ENCODE results near the gene S100A16.
"Not testable (repeated sequence)": the region's sequence is repeated elsewhere in the genome, so short reads cannot be mapped to it uniquely, and the experiment has no call there.

Gene S100A16

GRCh38 chr1:153588033-153588432 is 24.9 kb downstream of the S100A16 start:
- not testable (repeated sequence) for DNase-seq (ENCODE audit: extremely low read depth in 1 of 2, low read depth in 1 of 2)

- DNase-seq (ENCODE audit: extremely low read depth in 1 of 2, low read depth in 1 of 2) = no peak
These were observed 25.6 kb downstream of the S100A16 start for GRCh38 chr1:153587314-153587713.

DNA sequence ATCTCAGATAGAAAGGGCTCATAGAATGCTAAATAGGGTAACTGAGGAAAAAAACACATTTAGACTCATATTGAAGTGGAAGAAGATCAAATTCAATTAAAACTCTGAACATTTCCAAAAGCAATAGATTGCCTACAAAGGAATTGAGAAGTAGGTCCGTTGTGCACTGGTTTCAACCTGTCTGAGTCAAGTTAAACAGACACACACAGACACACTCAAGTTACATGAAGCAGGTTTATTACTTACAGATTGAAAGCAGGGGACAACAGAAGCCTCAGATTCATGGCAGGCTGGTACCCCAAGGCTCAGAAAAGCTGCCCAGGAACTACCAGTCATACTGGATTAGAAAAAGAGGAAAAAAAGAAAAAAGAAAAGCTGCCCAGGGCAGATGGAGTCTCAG is 26.6 kb downstream of the S100A16 start:
- no peak for DNase-seq (ENCODE audit: extremely low read depth in 1 of 2, low read depth in 1 of 2)

- DNase-seq (ENCODE audit: extremely low read depth in 1 of 2, low read depth in 1 of 2) = no peak
These were observed 27.9 kb downstream of the S100A16 start for GRCh38 chr1:153585006-153585405.

DNA sequence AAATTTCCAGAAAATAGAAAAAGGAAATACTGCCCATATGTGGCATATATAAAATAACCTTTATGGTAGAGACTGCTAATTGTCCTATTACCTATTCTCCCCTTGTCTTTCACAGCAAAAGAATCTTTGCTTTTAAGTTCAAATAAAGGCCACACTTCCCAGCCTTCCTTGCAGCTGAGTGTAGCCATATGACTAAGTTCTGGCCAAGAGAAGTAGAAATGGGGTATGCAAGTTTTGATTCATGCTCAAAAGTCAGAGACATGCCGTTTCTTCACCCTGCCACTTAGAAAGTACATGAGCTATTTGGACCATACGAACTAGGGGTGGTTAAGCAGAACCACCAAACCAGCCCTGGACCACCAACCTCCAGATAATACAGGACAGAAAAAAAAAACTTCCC is 29.0 kb downstream of the S100A16 start:
- DNase-seq (ENCODE audit: extremely low read depth in 1 of 2, low read depth in 1 of 2) = no peak

DNA sequence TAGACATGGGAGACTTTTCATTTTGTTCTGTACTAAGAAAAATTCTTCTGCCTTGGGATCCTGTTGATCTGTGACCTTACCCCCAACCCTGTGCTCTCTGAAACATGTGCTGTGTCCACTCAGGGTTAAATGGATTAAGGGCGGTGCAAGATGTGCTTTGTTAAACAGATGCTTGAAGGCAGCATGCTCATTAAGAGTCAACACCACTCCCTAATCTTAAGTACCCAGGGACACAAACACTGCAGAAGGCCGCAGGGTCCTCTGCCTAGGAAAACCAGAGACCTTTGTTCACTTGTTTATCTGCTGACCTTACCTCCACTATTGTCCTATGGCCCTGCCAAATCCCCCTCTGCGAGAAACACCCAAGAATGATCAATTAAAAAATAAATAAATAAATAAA is 29.4 kb downstream of the S100A16 start:
- DNase-seq (ENCODE audit: extremely low read depth in 1 of 2, low read depth in 1 of 2) = not testable (repeated sequence)

- not testable (repeated sequence) for DNase-seq (ENCODE audit: extremely low read depth in 1 of 2, low read depth in 1 of 2)
These were observed 30.1 kb downstream of the S100A16 start for GRCh38 chr1:153582836-153583235.

DNA sequence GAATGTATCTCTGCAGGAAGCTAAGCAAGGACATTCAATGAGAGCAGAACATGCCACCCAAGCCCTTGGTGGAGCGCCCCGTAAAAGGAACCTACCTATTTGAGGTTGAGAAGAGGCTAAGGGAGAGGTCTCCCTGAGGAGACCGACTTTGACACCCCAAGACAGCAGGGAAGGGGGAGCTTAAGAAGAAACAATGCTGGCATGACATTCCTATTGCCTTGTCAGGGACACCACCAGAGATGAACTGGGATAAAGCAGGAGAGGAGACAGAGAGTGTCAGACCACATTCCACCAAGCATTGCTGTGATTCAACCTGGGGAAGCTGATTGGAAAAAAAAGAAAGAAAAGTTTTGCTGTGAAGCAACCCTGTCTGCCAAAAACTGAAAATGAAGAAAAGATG is 34.0 kb downstream of the S100A16 start:
- DNase-seq (ENCODE audit: extremely low read depth in 1 of 2, low read depth in 1 of 2) = no peak

- no peak for DNase-seq (ENCODE audit: extremely low read depth in 1 of 2, low read depth in 1 of 2)
These were observed 34.4 kb downstream of the S100A16 start for GRCh38 chr1:153578490-153578889.

- DNase-seq (ENCODE audit: extremely low read depth in 1 of 2, low read depth in 1 of 2) = no peak
These were observed 35.3 kb downstream of the S100A16 start for GRCh38 chr1:153577624-153578051.

- no peak for DNase-seq (ENCODE audit: extremely low read depth in 1 of 2, low read depth in 1 of 2)
These were observed 35.8 kb downstream of the S100A16 start for GRCh38 chr1:153577138-153577537.

DNA sequence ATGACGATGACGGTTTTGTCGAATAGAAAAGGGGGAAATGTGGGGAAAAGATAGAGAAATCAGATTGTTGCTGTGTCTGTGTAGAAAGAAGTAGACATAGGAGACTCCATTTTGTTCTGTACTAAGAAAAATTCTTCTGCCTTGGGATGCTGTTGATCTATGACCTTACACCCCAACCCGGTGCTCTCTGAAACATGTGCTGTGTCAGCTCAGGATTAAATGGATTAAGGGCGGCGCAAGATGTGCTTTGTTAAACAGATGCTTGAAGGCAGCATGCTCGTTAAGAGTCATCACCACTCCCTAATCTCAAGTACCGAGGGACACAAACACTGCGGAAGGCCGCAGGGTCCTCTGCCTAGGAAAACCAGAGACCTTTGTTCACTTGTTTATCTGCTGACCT is 37.4 kb downstream of the S100A16 start:
- DNase-seq (ENCODE audit: extremely low read depth in 1 of 2, low read depth in 1 of 2) = not testable (repeated sequence)

DNA sequence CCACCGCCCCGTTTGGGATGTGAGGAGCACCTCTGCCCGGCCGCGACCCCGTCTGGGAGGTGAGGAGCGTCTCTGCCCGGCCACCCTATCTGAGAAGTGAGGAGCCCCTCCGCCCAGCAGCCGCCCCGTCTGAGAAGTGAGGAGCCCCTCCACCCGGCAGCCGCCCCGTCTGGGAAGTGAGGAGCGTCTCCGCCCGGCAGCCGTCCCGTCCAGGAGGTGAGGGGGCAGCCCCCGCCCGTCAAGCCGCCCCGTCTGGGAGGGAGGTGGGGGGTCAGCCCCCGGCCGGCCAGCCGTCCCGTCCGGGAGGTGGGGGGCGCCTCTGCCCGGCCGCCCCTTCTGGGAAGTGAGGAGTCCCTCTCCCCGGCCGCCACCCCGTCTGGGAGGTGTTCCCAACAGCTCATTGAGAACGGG is 37.9 kb downstream of the S100A16 start:
- DNase-seq (ENCODE audit: extremely low read depth in 1 of 2, low read depth in 1 of 2) = not testable (repeated sequence)

- no peak for DNase-seq (ENCODE audit: extremely low read depth in 1 of 2, low read depth in 1 of 2)
These were observed 39.6 kb downstream of the S100A16 start for GRCh38 chr1:153573351-153573750.

- no peak for DNase-seq (ENCODE audit: extremely low read depth in 1 of 2, low read depth in 1 of 2)
These were observed 40.3 kb downstream of the S100A16 start for GRCh38 chr1:153572569-153573015.

DNA sequence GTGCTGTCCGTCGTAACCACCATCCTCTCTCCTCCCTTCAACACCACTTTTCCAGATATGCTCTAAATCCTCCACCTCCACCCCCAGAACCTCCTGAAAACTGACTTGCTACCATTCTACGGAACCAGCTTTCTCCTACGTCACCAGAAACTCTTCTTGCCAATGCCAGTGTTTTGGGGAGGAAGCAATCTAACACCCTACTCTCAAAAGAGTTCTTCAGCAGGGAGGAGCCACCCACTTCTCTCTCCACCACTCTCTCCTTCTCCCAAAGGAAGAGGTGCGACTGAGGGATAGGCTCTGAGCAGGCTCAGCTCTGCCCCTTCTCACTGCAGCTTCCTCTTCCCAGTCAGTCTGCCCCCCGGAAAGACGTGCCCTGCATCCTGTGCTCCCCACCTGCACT is 41.2 kb downstream of the S100A16 start:
- no peak for DNase-seq (ENCODE audit: extremely low read depth in 1 of 2, low read depth in 1 of 2)

GRCh38 chr1:153570874-153571273 is 42.1 kb downstream of the S100A16 start:
- DNase-seq (ENCODE audit: extremely low read depth in 1 of 2, low read depth in 1 of 2) = no peak

GRCh38 chr1:153569465-153569864 is 43.5 kb downstream of the S100A16 start:
- no peak for DNase-seq (ENCODE audit: extremely low read depth in 1 of 2, low read depth in 1 of 2)

GRCh38 chr1:153568367-153569099 is 44.4 kb downstream of the S100A16 start:
- DNase-seq (ENCODE audit: extremely low read depth in 1 of 2, low read depth in 1 of 2) = peak; percentile 58 to 63

DNA sequence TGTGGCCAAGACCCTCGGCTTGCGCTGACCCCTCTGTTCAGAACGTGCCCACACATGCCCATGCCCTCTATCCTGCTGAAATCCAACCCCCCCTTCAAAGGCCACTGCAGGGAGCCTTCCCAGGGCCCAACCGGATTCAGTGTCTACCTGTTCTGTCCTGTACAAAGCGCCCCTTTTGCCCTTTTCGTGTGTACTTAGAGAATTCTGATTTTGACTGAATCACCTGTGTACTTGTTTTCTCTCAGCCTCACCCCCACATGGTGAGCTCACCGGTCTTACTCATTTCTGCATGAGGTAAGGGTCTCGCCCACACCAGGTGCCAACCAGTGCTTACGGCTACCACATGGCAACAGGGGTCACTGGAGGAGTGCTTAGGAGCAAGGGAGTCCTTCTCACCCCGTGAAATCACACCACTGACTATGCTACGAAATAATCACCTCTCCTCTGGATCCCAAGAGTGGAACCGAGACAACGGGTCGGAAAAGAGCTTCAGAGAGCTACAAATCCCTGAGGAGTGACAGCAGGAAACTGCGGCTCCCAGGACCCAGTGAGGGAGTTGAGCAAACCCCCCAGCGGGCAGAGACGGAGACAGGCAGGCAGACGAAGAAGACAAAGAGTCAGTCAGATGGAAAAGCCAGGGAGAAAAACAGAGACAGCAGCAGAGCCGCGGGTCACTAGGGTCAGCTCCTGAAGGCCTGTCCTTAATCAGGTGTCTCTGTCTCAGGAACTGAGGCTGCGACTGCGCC is 45.1 kb downstream of the S100A16 start:
- no peak for DNase-seq (ENCODE audit: extremely low read depth in 1 of 2, low read depth in 1 of 2)

GRCh38 chr1:153566414-153567371 is 46.2 kb downstream of the S100A16 start:
- DNase-seq (ENCODE audit: extremely low read depth in 1 of 2, low read depth in 1 of 2) = peak; percentile 52 to 78
